ENCODE measurements around the gene AIFM3.

DNA sequence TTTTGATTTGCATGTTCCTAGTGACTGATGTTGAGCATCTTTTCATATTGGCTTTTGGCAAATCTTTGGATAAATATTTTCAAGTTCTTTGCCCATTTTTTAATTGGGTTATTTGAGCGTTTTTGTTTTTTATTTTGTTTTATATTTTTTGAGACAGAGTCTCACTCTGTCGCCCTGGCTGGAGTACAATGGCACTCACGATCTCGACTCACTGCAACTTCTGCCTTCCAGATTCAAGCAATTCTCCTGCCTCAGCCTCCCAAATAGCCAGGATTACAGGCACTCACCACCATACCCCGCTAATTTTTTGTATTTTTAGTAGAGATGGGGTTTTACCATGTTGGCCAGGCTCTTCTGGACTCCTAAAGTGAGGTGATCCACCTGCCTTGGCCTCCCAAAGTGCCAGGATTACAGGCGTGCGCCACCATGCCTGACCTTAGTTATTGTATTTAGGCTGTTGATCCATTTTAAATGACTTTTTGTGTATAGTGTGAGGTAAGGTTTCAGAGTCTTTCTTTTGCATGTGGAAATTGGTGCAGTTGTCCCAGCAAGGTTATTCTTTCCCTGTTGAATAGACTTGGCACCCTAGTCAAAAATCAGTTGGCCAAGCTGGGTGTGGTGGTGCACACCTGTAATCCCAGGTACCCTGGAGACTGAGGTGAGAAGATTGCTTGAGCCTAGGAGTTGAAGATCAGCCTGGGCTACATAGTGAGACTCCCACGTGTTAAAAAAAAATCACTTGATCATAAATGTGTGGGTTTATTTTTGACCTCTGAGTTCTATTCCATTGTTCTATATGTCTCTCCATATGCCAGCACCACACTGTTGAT lies 23.7 kb upstream of the AIFM3 start:
- TF ChIP-seq CTCF (IDR thresholded peaks at IDR 0.05; ENCODE audit: borderline replicate concordance, extremely low read depth, low read length, poor library complexity, severe bottlenecking) (no peak), EZH2 (IDR thresholded peaks at IDR 0.05; ENCODE audit: borderline replicate concordance, low read depth, low read length, severe bottlenecking) (no peak)
